OCI-LY1 (cell line): ENCODE results near the gene FLT3.

Source experiments
- H2AFZ ChIP-seq: fragments of 200-600 bp; sonication (generic), shearing (Covaris generic); 2 replicates; pipeline ENCODE4 v1.6.0; 2014; ENCODE audit warnings: antibody characterized with exemption, mild to moderate bottlenecking, low read length
- H3F3A ChIP-seq: fragments of 200-600 bp; sonication (generic), shearing (Covaris generic); 2 replicates; pipeline ENCODE4 v1.6.0; 2014; ENCODE audit warnings: mild to moderate bottlenecking, antibody characterized with exemption, low read length, moderate library complexity; ENCODE audit not compliant: insufficient read depth
- H3K27ac ChIP-seq: fragments of 200-600 bp; sonication (generic); 2 replicates; pipeline ENCODE4 v1.5.1; 2014; ENCODE audit warnings: low read length, mixed run types, mild to moderate bottlenecking, low read depth; ENCODE audit not compliant: poor library complexity, severe bottlenecking
- H3K27me3 ChIP-seq: fragments of 200-600 bp; sonication (generic); 2 replicates; pipeline ENCODE4 v1.6.0; 2014; ENCODE audit warnings: antibody characterized with exemption, mild to moderate bottlenecking, low read length, moderate library complexity; ENCODE audit not compliant: insufficient read depth
- H3K36me3 ChIP-seq: fragments of 200-600 bp; sonication (generic); 2 replicates; pipeline ENCODE4 v1.6.1; 2014; ENCODE audit warnings: mild to moderate bottlenecking, antibody characterized with exemption, low read length, moderate library complexity, mixed read lengths; ENCODE audit not compliant: insufficient read depth
- H3K4me1 ChIP-seq: fragments of 200-600 bp; sonication (generic); 2 replicates; pipeline ENCODE4 v1.5.1; 2014; ENCODE audit warnings: mild to moderate bottlenecking, low read length, moderate library complexity; ENCODE audit not compliant: insufficient read depth, severe bottlenecking
- H3K4me2 ChIP-seq: fragments of 200-600 bp; sonication (generic), shearing (Covaris generic); 2 replicates; pipeline ENCODE4 v1.6.1; 2014; ENCODE audit warnings: low read length
- H3K4me3 ChIP-seq: fragments of 200-600 bp; sonication (generic); 2 replicates; pipeline ENCODE4 v1.5.1; 2014; ENCODE audit warnings: low read length, low read depth, mild to moderate bottlenecking, mixed read lengths; ENCODE audit not compliant: poor library complexity, severe bottlenecking
- H3K79me2 ChIP-seq: fragments of 200-600 bp; shearing (Covaris generic); 2 replicates; pipeline ENCODE4 v1.6.1; 2016; ENCODE audit warnings: mixed run types, low read length, mixed read lengths; ENCODE audit not compliant: insufficient read depth
- H3K9ac ChIP-seq: fragments of 200-600 bp; sonication (generic), shearing (Covaris generic); 2 replicates; pipeline ENCODE4 v1.6.1; 2014; ENCODE audit warnings: mild to moderate bottlenecking, low read length, mixed read lengths
- H3K9me2 ChIP-seq: fragments of 200-600 bp; sonication (generic), shearing (Covaris generic); 2 replicates; pipeline ENCODE4 v1.6.1; 2014; ENCODE audit warnings: low read depth, mild to moderate bottlenecking, low read length, mixed read lengths
- H3K9me3 ChIP-seq: fragments of 200-600 bp; shearing (Covaris generic); 2 replicates; pipeline ENCODE4 v1.6.1; 2014; ENCODE audit warnings: low read length, mixed read lengths
- H4K20me1 ChIP-seq: fragments of 200-600 bp; sonication (generic), shearing (Covaris generic); 2 replicates; pipeline ENCODE4 v1.6.0; 2016; ENCODE audit warnings: mild to moderate bottlenecking, low read length; ENCODE audit not compliant: insufficient read depth
- CTCF ChIP-seq: fragments of 200-600 bp; sonication (generic), shearing (Covaris generic); IDR thresholded peaks from 2 replicates; pipeline ENCODE4 v1.5.1; 2017; ENCODE audit warnings: mild to moderate bottlenecking, antibody characterized with exemption, low read length, moderate library complexity, mixed read lengths
- EZH2 ChIP-seq: fragments of 200-600 bp; sonication (generic), shearing (Covaris generic); IDR thresholded peaks from 2 replicates; pipeline ENCODE4 v1.8.0; 2017; ENCODE audit warnings: borderline replicate concordance, mixed run types, mild to moderate bottlenecking, antibody characterized with exemption, low read length, moderate library complexity, mixed read lengths

Gene FLT3

GRCh38 chr13:27976362-27977091 lies 123.8 kb downstream of the FLT3 start:
- Histone ChIP-seq H2AFZ (no peak overlapping the region), H3K4me1 (no peaks in the 10 kb centered on the region), H3K36me3 (no peaks in the 10 kb centered on the region), H3K9me3 (no peaks in the 10 kb centered on the region), H3K4me2 (no peak overlapping the region), H4K20me1 (no peaks in the 10 kb centered on the region), H3K27ac (no peak overlapping the region), H3F3A (no peaks in the 10 kb centered on the region), H3K27me3 (0 out of 2 replicates have a peak, but pooled peaks cover 4% of the 10 kb centered on the region), H3K4me3 (no peak overlapping the region), H3K9me2 (no peaks in the 10 kb centered on the region), H3K79me2 (no peaks in the 10 kb centered on the region), H3K9ac (no peak overlapping the region)
- TF ChIP-seq EZH2, result no peak
- TF ChIP-seq CTCF, result no peak

DNA sequence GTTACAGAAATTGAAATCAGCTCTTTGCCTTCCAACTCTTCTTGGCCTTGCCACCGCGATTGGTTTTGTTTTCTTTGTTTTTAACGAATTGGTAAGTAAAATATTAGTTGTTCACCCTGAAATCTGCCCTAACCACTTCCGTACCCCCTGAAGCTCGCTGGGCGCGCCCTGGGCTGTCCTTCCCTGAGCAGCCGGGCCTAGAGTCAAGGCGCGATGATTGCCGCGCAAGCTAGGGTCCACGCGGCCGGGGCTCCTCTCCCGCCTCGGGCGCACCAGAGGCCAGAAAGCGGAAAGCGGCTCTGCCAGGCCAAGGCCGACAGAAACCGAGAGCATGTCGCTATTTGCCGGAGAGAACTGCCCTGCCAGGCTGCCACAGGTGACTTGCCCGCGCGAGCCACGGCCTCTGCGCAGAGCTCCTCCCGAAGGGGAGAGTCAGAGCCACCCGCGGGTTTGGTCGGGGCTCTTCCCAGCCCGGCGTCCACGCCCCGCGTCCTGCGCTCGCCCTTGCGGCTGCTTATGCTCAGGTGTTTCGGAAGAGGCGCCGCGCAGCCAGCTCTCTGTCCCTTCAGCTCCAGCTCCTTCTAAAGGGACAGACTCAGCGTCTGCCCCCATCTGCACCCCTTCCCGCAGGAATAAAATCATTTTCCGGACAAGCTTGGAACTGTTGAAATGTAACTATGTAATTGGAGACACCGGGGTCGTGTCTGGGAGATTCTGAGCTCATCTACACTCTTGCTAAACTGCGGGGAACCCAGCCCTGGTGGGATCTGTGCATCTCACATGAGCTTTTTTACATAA lies 124.6 kb downstream of the FLT3 start:
- TF ChIP-seq EZH2, result no peak
- TF ChIP-seq CTCF, result no peak
- Histone ChIP-seq H3K9me2 (no peaks in the 10 kb centered on the region), H4K20me1 (no peaks in the 10 kb centered on the region), H3K4me1 (no peaks in the 10 kb centered on the region), H3K9me3 (no peaks in the 10 kb centered on the region), H3F3A (no peaks in the 10 kb centered on the region), H3K4me2 (no peak overlapping the region), H3K4me3 (no peak overlapping the region), H2AFZ (no peak overlapping the region), H3K79me2 (no peaks in the 10 kb centered on the region), H3K9ac (no peak overlapping the region), H3K27me3 (0 out of 2 replicates have a peak, but pooled peaks cover 4% of the 10 kb centered on the region), H3K36me3 (no peaks in the 10 kb centered on the region), H3K27ac (no peak overlapping the region)

- TF ChIP-seq CTCF, result no peak
- TF ChIP-seq EZH2, result no peak
- no peak overlapping the region for H3K4me3 ChIP-seq
- H2AFZ ChIP-seq, result no peak overlapping the region
- H3K36me3 ChIP-seq, result no peaks in the 10 kb centered on the region
- H3F3A ChIP-seq, result no peaks in the 10 kb centered on the region
- no peaks in the 10 kb centered on the region for H4K20me1 ChIP-seq
- no peaks in the 10 kb centered on the region for H3K4me1 ChIP-seq
- no peaks in the 10 kb centered on the region for H3K79me2 ChIP-seq
- H3K27me3 ChIP-seq, result no peaks in the 10 kb centered on the region
- H3K9me3 ChIP-seq, result no peaks in the 10 kb centered on the region
- H3K9ac ChIP-seq, result no peak overlapping the region
- no peak overlapping the region for H3K27ac ChIP-seq
- no peak overlapping the region for H3K4me2 ChIP-seq
- H3K9me2 ChIP-seq, result no peaks in the 10 kb centered on the region
Measured at GRCh38 chr13:27973961-27974662, 126.3 kb downstream of the FLT3 start.
